ENCODE results near the gene COL8A1. TPM values are rescaled to one million over a fixed set of nuclear protein-coding genes. Genes with fewer than 3 reads are reported as not detected.

The COL8A1 gene
- total RNA-seq (2014; rRNA removed; shearing (Covaris generic)): 3.3 and 4.7 TPM in 2 replicates

GRCh38 chr3:99638167-99638948 is at the start of gene COL8A1:
Gene COL8A1 (plus strand): TSS chr3:99638594. CDS start chr3:99790683, 152,089 bp downstream.

GRCh38 chr3:99817437-99818240 is 179.2 kb downstream of the COL8A1 start, which contains the start of gene CMSS1:
Gene CMSS1 (plus strand): TSS chr3:99817862.

Other genes starting within 250 kb of the COL8A1 start
- 50.4 and 69.4 TPM in 2 replicates for gene CMSS1, start 179.3 kb downstream of the COL8A1 start, total RNA-seq (2014; rRNA removed; shearing (Covaris generic))